Spinal cord (tissue), 10 donors: ENCODE results near the gene CENPK. TPM values are rescaled to one million over a fixed set of nuclear protein-coding genes. Genes with fewer than 3 reads are reported as not detected.

Experiments used
- DNase-seq, 6 donors: peaks; one replicate each; pipeline versions ENCODE4 v3.0.0 to v3.0.0-alpha.2; 2013 to 2015; ENCODE audit warnings: low spot score in 6 of 6, low read depth in 4 of 6
- H3K27ac ChIP-seq: one replicate; pipeline ENCODE4 v1.5.1; 2013; ENCODE audit warnings: low read depth, low read length, control low read depth
- H3K27me3 ChIP-seq: one replicate; pipeline ENCODE4 v1.6.1; 2013; ENCODE audit warnings: low read length; ENCODE audit not compliant: control insufficient read depth, insufficient read depth
- H3K36me3 ChIP-seq: one replicate; pipeline ENCODE4 v1.6.1; 2013; ENCODE audit warnings: low read length; ENCODE audit not compliant: control insufficient read depth, insufficient read depth
- H3K4me1 ChIP-seq: one replicate; pipeline ENCODE4 v1.6.1; 2013; ENCODE audit warnings: low read length; ENCODE audit not compliant: control insufficient read depth, insufficient read depth
- H3K4me3 ChIP-seq: one replicate; pipeline ENCODE4 v1.5.1; 2013; ENCODE audit warnings: low read depth, low read length, control low read depth
- H3K9me3 ChIP-seq: one replicate; pipeline ENCODE4 v1.6.1; 2013; ENCODE audit warnings: low read length; ENCODE audit not compliant: control insufficient read depth, insufficient read depth
- WGBS: methylation state at CpG from one replicate; pipeline ENCODE4 v1.1.5; 2013; ENCODE audit warnings: missing lambda C conversion rate; ENCODE audit not compliant: insufficient coverage; 5-methylcytosine and 5-hydroxymethylcytosine counted together
- polyA plus RNA-seq, 2 donors: library from polyadenylated mRNA; unstranded; fragments of 120-200 nt; gene quantifications; one replicate each; pipeline ENCODE4 v1.2.1, GENCODE V29; 2013; ENCODE audit not compliant: insufficient read length in 2 of 2
- total RNA-seq, 2 donors: library from RNA; depleted of rRNA in 1 of 2; stranded (reverse); fragments of 120-200 nt in 1 of 2; fragments of >200 nt in 1 of 2; gene quantifications; one replicate each; pipeline versions ENCODE4 v1.2.3 to v1.2.4, GENCODE V29; 2013 to 2014
- donor health status: healthy.

CENPK gene
- total and polyA plus RNA-seq, 4 donors = 13.8 to 18.3 (median 16.7) TPM

DNA sequence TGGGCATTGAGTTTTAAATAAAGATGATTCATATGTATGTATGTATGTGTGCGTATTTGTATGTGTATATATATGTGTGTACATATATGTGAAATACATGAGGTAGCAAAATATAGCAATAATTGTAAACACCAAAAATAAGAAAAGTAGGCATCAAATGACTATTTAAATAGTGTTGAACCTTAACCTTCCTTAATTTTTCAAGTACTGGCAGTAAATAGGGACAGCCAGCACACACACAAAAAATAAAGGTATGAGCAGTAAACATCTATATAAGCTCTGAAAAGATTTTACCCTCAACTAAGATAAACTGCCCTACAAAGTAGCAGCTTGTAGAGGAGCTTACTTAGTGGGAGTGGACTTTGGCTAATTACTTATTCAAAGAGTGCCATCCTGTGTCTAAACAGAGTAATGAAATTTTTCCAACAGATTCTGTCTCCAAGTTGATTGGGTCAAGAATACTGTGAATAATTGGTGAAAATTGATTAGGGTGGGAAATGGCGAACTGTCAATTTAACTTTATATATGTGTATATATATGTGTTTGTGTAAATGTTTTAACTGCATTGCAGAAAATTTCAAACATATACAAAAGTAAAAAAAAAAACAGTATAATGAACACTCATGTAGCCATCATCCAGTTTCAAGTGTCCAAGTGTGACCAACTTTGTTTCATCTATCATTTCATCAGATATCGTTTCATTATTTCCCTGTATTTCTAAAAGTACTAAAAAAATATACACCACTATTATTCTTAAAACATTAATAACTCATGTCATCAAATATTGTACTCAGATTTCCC is 79.2 kb downstream of the CENPK start:
- peaks cover 6% of the 10 kb centered on the region for H3K4me1 ChIP-seq
- H3K9me3 ChIP-seq = no peaks in the 10 kb centered on the region
- H3K27me3 ChIP-seq = no peaks in the 10 kb centered on the region
- peak in 5 of 6 donors; percentile 5 to 88 (median 46) for DNase-seq
- H3K27ac ChIP-seq = peak overlapping the region; percentile 96
- WGBS = 60% methylated on average over 1 of the region's 3 CpGs
- peak overlapping the region; percentile 64 for H3K4me3 ChIP-seq
- no peaks in the 10 kb centered on the region for H3K36me3 ChIP-seq

DNA sequence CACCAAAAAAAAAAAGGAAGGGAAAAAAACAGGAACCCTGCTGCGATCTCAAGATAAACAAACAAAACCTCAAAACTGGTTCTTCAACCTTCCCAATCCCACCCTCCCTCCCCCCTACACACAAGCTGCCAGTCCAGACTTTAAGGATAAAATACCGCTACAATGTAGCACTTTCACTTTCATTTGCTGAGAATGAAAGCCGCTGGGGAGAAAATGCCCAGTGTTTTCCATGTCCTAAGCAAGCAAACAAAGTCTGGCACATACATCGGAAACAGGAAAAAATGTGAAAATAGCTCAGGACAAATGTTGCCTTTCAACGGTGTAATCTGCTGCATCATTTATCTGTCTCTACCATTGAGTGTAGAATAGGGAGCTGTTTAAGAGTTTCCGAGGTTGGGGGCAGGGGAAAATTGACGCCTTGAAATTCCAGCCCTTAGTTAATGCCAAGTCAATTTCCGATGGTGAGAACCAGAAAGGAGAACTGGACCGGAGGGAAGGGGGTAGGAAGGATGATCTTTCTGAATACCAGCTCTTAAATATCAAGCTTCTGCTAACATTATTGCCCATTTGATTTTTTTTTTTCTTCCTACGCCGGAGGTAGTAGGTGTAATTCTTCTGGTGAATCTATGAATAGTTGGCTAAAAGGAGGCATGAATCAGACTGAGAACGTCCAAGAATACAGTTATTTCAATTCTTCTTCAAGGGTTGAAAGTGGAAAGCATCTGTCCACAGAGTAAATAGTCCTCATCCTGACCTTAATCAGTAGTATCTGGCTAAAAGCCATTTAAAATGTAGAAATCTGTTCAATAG is 80.0 kb downstream of the CENPK start:
- Histone ChIP-seq H3K27me3 (no peaks in the 10 kb centered on the region), H3K36me3 (no peaks in the 10 kb centered on the region), H3K4me1 (peaks cover 6% of the 10 kb centered on the region), H3K4me3 (peak overlapping the region; percentile 64), H3K27ac (peak overlapping the region; percentile 96), H3K9me3 (no peaks in the 10 kb centered on the region)
- peak; percentile 24 to 74 (median 52) for DNase-seq
- 0% methylated on average over 3 of the region's 12 CpGs for WGBS

GRCh38 chr5:65482296-65482735 is 80.7 kb downstream of the CENPK start:
- DNase-seq = peak in 5 of 6 donors; percentile 13 to 64 (median 46)
- H3K9me3 ChIP-seq = no peaks in the 10 kb centered on the region
- peak overlapping the region; percentile 96 for H3K27ac ChIP-seq
- H3K27me3 ChIP-seq = no peaks in the 10 kb centered on the region
- peaks cover 6% of the 10 kb centered on the region for H3K4me1 ChIP-seq
- peak overlapping the region; percentile 64 for H3K4me3 ChIP-seq
- H3K36me3 ChIP-seq = no peaks in the 10 kb centered on the region
- 0% methylated on average over 1 of the region's 6 CpGs for WGBS

GRCh38 chr5:65481635-65482295 is 81.2 kb downstream of the CENPK start, which contains the start of gene ADAMTS6:
ADAMTS6 (minus strand) TSS chr5:65481920; CDS start chr5:65473673, 8,247 bp downstream.
- 0% methylated on average over 3 of the region's 12 CpGs for WGBS
- H3K4me3 ChIP-seq = peak within 1 kb of the TSS; percentile 64
- peak; percentile 81 to 96 (median 87) for DNase-seq
- H3K9me3 ChIP-seq = no peaks in the 10 kb centered on the region
- H3K27me3 ChIP-seq = no peaks in the 10 kb centered on the region
- H3K36me3 ChIP-seq = no peaks in the 10 kb centered on the region
- H3K4me1 ChIP-seq = peaks cover 6% of the 10 kb centered on the region
- peak within 1 kb of the TSS; percentile 96 for H3K27ac ChIP-seq

GRCh38 chr5:65481171-65481581 is 81.8 kb downstream of the CENPK start:
- peak overlapping the region; percentile 96 for H3K27ac ChIP-seq
- H3K9me3 ChIP-seq = no peaks in the 10 kb centered on the region
- H3K4me3 ChIP-seq = peak overlapping the region; percentile 64
- peak in 1 of 6 donors; percentile 13 for DNase-seq
- WGBS = 0% methylated on average over 4 of the region's 7 CpGs
- H3K27me3 ChIP-seq = no peaks in the 10 kb centered on the region
- H3K36me3 ChIP-seq = no peaks in the 10 kb centered on the region
- H3K4me1 ChIP-seq = peaks cover 6% of the 10 kb centered on the region

- peaks cover 6% of the 10 kb centered on the region for H3K4me1 ChIP-seq
- DNase-seq = peak; percentile 54 to 86 (median 66)
- WGBS = 0% methylated on average over 15 of the region's 15 CpGs
- H3K27me3 ChIP-seq = no peaks in the 10 kb centered on the region
- peak overlapping the region; percentile 64 for H3K4me3 ChIP-seq
- H3K9me3 ChIP-seq = no peaks in the 10 kb centered on the region
- H3K36me3 ChIP-seq = no peaks in the 10 kb centered on the region
- H3K27ac ChIP-seq = peak overlapping the region; percentile 96
These were observed 82.6 kb downstream of the CENPK start for GRCh38 chr5:65480306-65480865.

DNA sequence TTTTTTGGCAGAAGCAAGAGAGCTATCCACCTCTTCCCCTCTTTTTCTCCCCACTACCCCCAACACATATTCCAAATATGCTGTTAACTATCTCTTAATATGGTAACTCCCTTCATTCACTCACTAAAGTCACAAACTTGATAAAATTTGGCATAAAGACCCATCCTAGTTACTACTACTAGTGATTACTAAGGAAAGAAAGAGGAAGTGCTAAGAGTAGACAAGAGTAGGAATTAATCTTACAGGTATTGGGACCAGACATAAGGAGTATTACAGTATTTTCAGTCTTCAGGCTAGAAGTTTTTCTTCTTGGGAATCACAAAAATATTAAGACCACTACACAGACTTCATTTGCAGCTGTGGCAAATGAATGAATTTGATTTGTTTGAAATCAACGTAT is 83.4 kb downstream of the CENPK start:
- Histone ChIP-seq H3K9me3 (no peaks in the 10 kb centered on the region), H3K27me3 (no peaks in the 10 kb centered on the region), H3K4me1 (peaks cover 6% of the 10 kb centered on the region), H3K4me3 (peak overlapping the region; percentile 64), H3K36me3 (no peaks in the 10 kb centered on the region), H3K27ac (peak overlapping the region; percentile 96)
- no CpG with 5 or more reads among the region's 1 CpG for WGBS
- peak in 1 of 6 donors; percentile 3 for DNase-seq

DNA sequence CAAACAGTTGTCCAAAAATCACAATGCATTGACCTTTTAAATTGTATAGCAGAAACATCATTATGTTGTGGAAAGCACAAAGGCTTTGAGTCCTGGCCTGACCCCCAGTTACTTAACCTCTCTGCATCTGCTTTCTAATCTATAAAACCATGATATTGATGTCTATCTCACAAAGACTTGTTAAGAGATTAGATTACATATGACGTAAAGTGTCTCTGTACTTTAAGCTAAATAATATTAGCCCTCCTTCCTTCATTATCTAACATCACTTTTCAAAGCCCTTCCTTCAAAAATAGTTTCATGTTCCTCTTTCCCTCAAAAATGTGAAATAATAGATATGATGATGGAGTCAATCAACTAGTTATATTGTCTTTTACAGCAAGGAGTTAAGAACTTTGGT is 84.6 kb downstream of the CENPK start:
- WGBS = no CpG with 5 or more reads among the region's 1 CpG
- Histone ChIP-seq H3K4me1 (peaks cover 6% of the 10 kb centered on the region), H3K9me3 (no peaks in the 10 kb centered on the region), H3K4me3 (no peak overlapping the region), H3K27me3 (no peaks in the 10 kb centered on the region), H3K36me3 (no peaks in the 10 kb centered on the region), H3K27ac (no peak overlapping the region)
- DNase-seq = no peak

GRCh38 chr5:65475895-65476294 is 87.1 kb downstream of the CENPK start:
- no peak for DNase-seq
- no peaks in the 10 kb centered on the region for H3K27me3 ChIP-seq
- H3K27ac ChIP-seq = no peak overlapping the region
- H3K9me3 ChIP-seq = no peaks in the 10 kb centered on the region
- no CpG with 5 or more reads among the region's 1 CpG for WGBS
- H3K4me3 ChIP-seq = no peak overlapping the region
- H3K36me3 ChIP-seq = no peaks in the 10 kb centered on the region
- no peaks in the 10 kb centered on the region for H3K4me1 ChIP-seq
